GM23338 (cell line): ENCODE results near the gene PTS. TPM values are rescaled to one million over a fixed set of nuclear protein-coding genes. Genes with fewer than 3 reads are reported as not detected.

Experiments used
- ATAC-seq: fragments of 200-7000 bp; cut with Tn5 transposase; 3 replicates; pipeline ENCODE4 v1.9.1; 2020
- DNase-seq: peaks from one replicate; pipeline ENCODE4 v3.0.0-alpha.2; 2015; ENCODE audit warnings: low spot score
- H2AFZ ChIP-seq: fragments of 200-600 bp; sonication (generic); 2 replicates; pipeline ENCODE4 v1.8.0; 2016; ENCODE audit warnings: antibody characterized with exemption, mild to moderate bottlenecking, moderate library complexity
- H3F3A ChIP-seq: fragments of 200-600 bp; sonication (generic); replicated peaks from 2 replicates; pipeline ENCODE4 v1.8.0; 2017; ENCODE audit warnings: antibody characterized with exemption, mixed run types, low read depth
- H3K27ac ChIP-seq: fragments of 200-600 bp; sonication (generic); 2 replicates; pipeline ENCODE4 v1.6.1; 2016; ENCODE audit warnings: low read depth
- H3K27me3 ChIP-seq: fragments of 200-600 bp; sonication (generic); 2 replicates; pipeline ENCODE4 v1.8.0; 2016; ENCODE audit warnings: mild to moderate bottlenecking, mixed run types, moderate library complexity; ENCODE audit not compliant: insufficient read depth
- H3K36me3 ChIP-seq: fragments of 200-600 bp; sonication (generic); 2 replicates; pipeline ENCODE4 v1.8.0; 2016; ENCODE audit warnings: mild to moderate bottlenecking; ENCODE audit not compliant: insufficient read depth
- H3K4me1 ChIP-seq: fragments of 200-600 bp; sonication (generic); 2 replicates; pipeline ENCODE4 v1.8.0; 2016; ENCODE audit warnings: mild to moderate bottlenecking, moderate library complexity; ENCODE audit not compliant: insufficient read depth
- H3K4me2 ChIP-seq: fragments of 200-600 bp; sonication (generic); 2 replicates; pipeline ENCODE4 v1.7.1; 2017; ENCODE audit warnings: mixed run types
- H3K4me3 ChIP-seq: fragments of 200-600 bp; sonication (generic); 2 replicates; pipeline ENCODE4 v1.6.1; 2016; ENCODE audit warnings: mixed run types
- H3K79me2 ChIP-seq: fragments of 200-600 bp; sonication (generic); replicated peaks from 2 replicates; pipeline ENCODE4 v1.8.0; 2017; ENCODE audit warnings: mild to moderate bottlenecking; ENCODE audit not compliant: insufficient read depth
- H3K9me2 ChIP-seq: fragments of 200-600 bp; sonication (generic); 2 replicates; pipeline ENCODE4 v1.8.0; 2017; ENCODE audit not compliant: insufficient read depth
- H4K20me1 ChIP-seq: fragments of 200-600 bp; sonication (generic); replicated peaks from 2 replicates; pipeline ENCODE4 v1.8.0; 2017; ENCODE audit warnings: mild to moderate bottlenecking; ENCODE audit not compliant: insufficient read depth
- H3K27ac Mint-ChIP-seq: 2 replicates; pipeline ENCODE4 v1.8.0; 2020; ENCODE audit warnings: inconsistent platforms, mild to moderate bottlenecking, moderate library complexity, mixed read lengths
- H3K27me3 Mint-ChIP-seq: 3 replicates; pipeline ENCODE4 v1.8.0; 2022; ENCODE audit warnings: low read depth, mild to moderate bottlenecking, moderate library complexity, mixed read lengths, inconsistent platforms; ENCODE audit not compliant: insufficient read depth, poor library complexity
- H3K36me3 Mint-ChIP-seq: 3 replicates; pipeline ENCODE4 v1.8.0; 2021; ENCODE audit warnings: low read depth, mild to moderate bottlenecking, inconsistent platforms, moderate library complexity, mixed read lengths
- H3K4me1 Mint-ChIP-seq: 3 replicates; pipeline ENCODE4 v1.8.0; 2020; ENCODE audit warnings: mild to moderate bottlenecking, inconsistent platforms, mixed read lengths
- H3K4me3 Mint-ChIP-seq: 3 replicates; pipeline ENCODE4 v1.8.0; 2021; ENCODE audit warnings: moderate library complexity, mild to moderate bottlenecking, inconsistent platforms, mixed read lengths
- H3K9me3 Mint-ChIP-seq: 3 replicates; pipeline ENCODE4 v1.8.0; 2020; ENCODE audit warnings: moderate library complexity, mild to moderate bottlenecking, inconsistent platforms, mixed read lengths
- CREB1 ChIP-seq: fragments of 250-450 bp; sonication (Bioruptor Pico); IDR thresholded peaks from 2 replicates; pipeline ENCODE4 v1.5.0; 2020; ENCODE audit warnings: low read depth, mild to moderate bottlenecking, moderate library complexity
- EZH2 ChIP-seq: fragments of 200-600 bp; sonication (generic); IDR thresholded peaks from one replicate; pipeline ENCODE4 v1.8.0; 2017; ENCODE audit warnings: antibody characterized with exemption, mild to moderate bottlenecking, low read depth; ENCODE audit not compliant: unreplicated experiment
- EZH2phosphoT487 ChIP-seq: fragments of 200-600 bp; sonication (generic); IDR thresholded peaks from one replicate; pipeline ENCODE4 v1.8.1; 2018; ENCODE audit warnings: antibody characterized with exemption; ENCODE audit not compliant: unreplicated experiment
- JUNB ChIP-seq: IDR thresholded peaks from one replicate; pipeline ENCODE4 v1.6.1; 2016; ENCODE audit warnings: antibody characterized with exemption; ENCODE audit not compliant: unreplicated experiment
- NANOG ChIP-seq: IDR thresholded peaks from 2 replicates; pipeline ENCODE4 v1.6.1; 2016; ENCODE audit warnings: antibody characterized with exemption, borderline replicate concordance
- POLR2AphosphoS5 ChIP-seq: IDR thresholded peaks from 2 replicates; pipeline ENCODE4 v1.6.1; 2016; ENCODE audit warnings: antibody characterized with exemption, low read depth
- STAT1 ChIP-seq: IDR thresholded peaks from one replicate; pipeline ENCODE4 v1.6.1; 2016; ENCODE audit warnings: antibody characterized with exemption; ENCODE audit not compliant: unreplicated experiment
- ZNF114 ChIP-seq: fragments of 250-450 bp; sonication (Bioruptor Pico); IDR thresholded peaks from 2 replicates; pipeline ENCODE4 v1.5.0; 2020; ENCODE audit warnings: mild to moderate bottlenecking, moderate library complexity
- ZNF331 ChIP-seq: fragments of 250-450 bp; sonication (Bioruptor Pico); IDR thresholded peaks from 2 replicates; pipeline ENCODE4 v1.5.0; 2020; ENCODE audit warnings: low read depth, mild to moderate bottlenecking, moderate library complexity
- polyA plus RNA-seq: library from polyadenylated mRNA; unstranded; fragments of >200 nt; fragmentation: Nextera tagmentation; extraction: Ambion mirVana; gene quantifications from 2 replicates; pipeline ENCODE4 v1.2.1, GENCODE V29; 2016
- total RNA-seq: library from RNA; depleted of rRNA; stranded (reverse); fragments of >200 nt; shearing (Covaris generic); gene quantifications from 2 replicates; pipeline ENCODE4 v1.2.3, GENCODE V29; 2014
- TF ChIP-seq, protein P1 (sequence below): IDR thresholded peaks from 2 replicates; pipeline ENCODE4 v1.6.1; 2016; ENCODE audit warnings: antibody characterized with exemption
- TF ChIP-seq, protein P2 (sequence below), 2 experiments: fragments of 200-600 bp in 1 of 2; sonication (generic) in 1 of 2; conservative IDR thresholded peaks; 2 replicates each; pipeline versions ENCODE4 v1.5.1 to v1.6.1; 2016 to 2017; ENCODE audit warnings: antibody characterized with exemption in 2 of 2, low read depth in 2 of 2, mild to moderate bottlenecking in 2 of 2, moderate library complexity in 1 of 2
- TF ChIP-seq, protein P3 (sequence below): fragments of 250-450 bp; sonication (Bioruptor Pico); IDR thresholded peaks from 2 replicates; pipeline ENCODE4 v1.5.0; 2020; ENCODE audit warnings: mild to moderate bottlenecking, moderate library complexity
- TF ChIP-seq, protein P4 (sequence below): IDR thresholded peaks from one replicate; pipeline ENCODE4 v1.6.1; 2018; ENCODE audit warnings: antibody characterized with exemption; ENCODE audit not compliant: unreplicated experiment

The PTS gene
- total and polyA plus RNA-seq, 2 experiments from 2014 or later = 19.9 to 85.5 TPM

DNA sequence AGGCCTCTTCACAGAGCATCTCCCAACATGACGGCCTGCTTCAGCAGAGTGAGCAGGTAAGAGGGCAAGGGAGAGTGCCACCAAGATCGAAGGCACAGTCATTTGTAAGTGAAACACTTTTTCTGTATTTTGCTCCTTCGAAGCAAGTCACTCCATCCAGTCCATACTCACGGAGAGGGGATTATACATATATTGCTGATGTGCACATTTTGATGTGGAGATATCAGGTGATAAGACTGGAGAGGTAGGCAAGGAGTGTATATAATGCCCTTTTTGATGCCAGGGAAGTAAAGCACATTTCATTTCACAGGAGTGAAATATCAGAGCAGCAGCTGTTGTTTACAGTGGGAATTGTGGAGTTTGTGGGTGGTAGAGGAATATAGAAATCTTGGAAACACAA is 11.2 kb downstream of the PTS start:
- Histone ChIP-seq H3K27me3 (no peaks in the 10 kb centered on the region), H3K4me1 (no peaks in the 10 kb centered on the region), H3K4me2 (no peak overlapping the region), H3F3A (no peaks in the 10 kb centered on the region), H2AFZ (no peak overlapping the region), H3K36me3 (peaks cover 20% of the 10 kb centered on the region; the same call in 1 of the 2 replicates), H3K4me3 (no peak overlapping the region), H3K79me2 (no peaks in the 10 kb centered on the region; the same call in 1 of the 2 replicates), H3K27ac (no peak overlapping the region), H4K20me1 (no peaks in the 10 kb centered on the region), H3K9me2 (no peaks in the 10 kb centered on the region)
- DNase-seq = no peak
- no peaks in the 10 kb centered on the region for H3K27me3 Mint-ChIP-seq
- no peaks in the 10 kb centered on the region for H3K9me3 Mint-ChIP-seq
- no peak overlapping the region for H3K27ac Mint-ChIP-seq
- no peak for ATAC-seq
- H3K4me3 Mint-ChIP-seq = no peak overlapping the region
- no peaks in the 10 kb centered on the region for H3K4me1 Mint-ChIP-seq
- peaks cover 20% of the 10 kb centered on the region for H3K36me3 Mint-ChIP-seq
- TF ChIP-seq EZH2 (no peak), POLR2AphosphoS5 (no peak), CREB1 (CRISPR knock-in tag) (no peak), JUNB (no peak), EZH2phosphoT487 (no peak), ZNF331 (CRISPR knock-in tag) (no peak), STAT1 (no peak), ZNF114 (CRISPR knock-in tag) (no peak), NANOG (no peak)
- TF ChIP-seq, protein P1, sequence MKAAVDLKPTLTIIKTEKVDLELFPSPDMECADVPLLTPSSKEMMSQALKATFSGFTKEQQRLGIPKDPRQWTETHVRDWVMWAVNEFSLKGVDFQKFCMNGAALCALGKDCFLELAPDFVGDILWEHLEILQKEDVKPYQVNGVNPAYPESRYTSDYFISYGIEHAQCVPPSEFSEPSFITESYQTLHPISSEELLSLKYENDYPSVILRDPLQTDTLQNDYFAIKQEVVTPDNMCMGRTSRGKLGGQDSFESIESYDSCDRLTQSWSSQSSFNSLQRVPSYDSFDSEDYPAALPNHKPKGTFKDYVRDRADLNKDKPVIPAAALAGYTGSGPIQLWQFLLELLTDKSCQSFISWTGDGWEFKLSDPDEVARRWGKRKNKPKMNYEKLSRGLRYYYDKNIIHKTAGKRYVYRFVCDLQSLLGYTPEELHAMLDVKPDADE = no peak
- TF ChIP-seq, protein P2, sequence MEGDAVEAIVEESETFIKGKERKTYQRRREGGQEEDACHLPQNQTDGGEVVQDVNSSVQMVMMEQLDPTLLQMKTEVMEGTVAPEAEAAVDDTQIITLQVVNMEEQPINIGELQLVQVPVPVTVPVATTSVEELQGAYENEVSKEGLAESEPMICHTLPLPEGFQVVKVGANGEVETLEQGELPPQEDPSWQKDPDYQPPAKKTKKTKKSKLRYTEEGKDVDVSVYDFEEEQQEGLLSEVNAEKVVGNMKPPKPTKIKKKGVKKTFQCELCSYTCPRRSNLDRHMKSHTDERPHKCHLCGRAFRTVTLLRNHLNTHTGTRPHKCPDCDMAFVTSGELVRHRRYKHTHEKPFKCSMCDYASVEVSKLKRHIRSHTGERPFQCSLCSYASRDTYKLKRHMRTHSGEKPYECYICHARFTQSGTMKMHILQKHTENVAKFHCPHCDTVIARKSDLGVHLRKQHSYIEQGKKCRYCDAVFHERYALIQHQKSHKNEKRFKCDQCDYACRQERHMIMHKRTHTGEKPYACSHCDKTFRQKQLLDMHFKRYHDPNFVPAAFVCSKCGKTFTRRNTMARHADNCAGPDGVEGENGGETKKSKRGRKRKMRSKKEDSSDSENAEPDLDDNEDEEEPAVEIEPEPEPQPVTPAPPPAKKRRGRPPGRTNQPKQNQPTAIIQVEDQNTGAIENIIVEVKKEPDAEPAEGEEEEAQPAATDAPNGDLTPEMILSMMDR (conservative IDR thresholded peaks at IDR 0.05; ENCODE audit: low read depth in 2 of 2) = no peak
- TF ChIP-seq, protein P3, sequence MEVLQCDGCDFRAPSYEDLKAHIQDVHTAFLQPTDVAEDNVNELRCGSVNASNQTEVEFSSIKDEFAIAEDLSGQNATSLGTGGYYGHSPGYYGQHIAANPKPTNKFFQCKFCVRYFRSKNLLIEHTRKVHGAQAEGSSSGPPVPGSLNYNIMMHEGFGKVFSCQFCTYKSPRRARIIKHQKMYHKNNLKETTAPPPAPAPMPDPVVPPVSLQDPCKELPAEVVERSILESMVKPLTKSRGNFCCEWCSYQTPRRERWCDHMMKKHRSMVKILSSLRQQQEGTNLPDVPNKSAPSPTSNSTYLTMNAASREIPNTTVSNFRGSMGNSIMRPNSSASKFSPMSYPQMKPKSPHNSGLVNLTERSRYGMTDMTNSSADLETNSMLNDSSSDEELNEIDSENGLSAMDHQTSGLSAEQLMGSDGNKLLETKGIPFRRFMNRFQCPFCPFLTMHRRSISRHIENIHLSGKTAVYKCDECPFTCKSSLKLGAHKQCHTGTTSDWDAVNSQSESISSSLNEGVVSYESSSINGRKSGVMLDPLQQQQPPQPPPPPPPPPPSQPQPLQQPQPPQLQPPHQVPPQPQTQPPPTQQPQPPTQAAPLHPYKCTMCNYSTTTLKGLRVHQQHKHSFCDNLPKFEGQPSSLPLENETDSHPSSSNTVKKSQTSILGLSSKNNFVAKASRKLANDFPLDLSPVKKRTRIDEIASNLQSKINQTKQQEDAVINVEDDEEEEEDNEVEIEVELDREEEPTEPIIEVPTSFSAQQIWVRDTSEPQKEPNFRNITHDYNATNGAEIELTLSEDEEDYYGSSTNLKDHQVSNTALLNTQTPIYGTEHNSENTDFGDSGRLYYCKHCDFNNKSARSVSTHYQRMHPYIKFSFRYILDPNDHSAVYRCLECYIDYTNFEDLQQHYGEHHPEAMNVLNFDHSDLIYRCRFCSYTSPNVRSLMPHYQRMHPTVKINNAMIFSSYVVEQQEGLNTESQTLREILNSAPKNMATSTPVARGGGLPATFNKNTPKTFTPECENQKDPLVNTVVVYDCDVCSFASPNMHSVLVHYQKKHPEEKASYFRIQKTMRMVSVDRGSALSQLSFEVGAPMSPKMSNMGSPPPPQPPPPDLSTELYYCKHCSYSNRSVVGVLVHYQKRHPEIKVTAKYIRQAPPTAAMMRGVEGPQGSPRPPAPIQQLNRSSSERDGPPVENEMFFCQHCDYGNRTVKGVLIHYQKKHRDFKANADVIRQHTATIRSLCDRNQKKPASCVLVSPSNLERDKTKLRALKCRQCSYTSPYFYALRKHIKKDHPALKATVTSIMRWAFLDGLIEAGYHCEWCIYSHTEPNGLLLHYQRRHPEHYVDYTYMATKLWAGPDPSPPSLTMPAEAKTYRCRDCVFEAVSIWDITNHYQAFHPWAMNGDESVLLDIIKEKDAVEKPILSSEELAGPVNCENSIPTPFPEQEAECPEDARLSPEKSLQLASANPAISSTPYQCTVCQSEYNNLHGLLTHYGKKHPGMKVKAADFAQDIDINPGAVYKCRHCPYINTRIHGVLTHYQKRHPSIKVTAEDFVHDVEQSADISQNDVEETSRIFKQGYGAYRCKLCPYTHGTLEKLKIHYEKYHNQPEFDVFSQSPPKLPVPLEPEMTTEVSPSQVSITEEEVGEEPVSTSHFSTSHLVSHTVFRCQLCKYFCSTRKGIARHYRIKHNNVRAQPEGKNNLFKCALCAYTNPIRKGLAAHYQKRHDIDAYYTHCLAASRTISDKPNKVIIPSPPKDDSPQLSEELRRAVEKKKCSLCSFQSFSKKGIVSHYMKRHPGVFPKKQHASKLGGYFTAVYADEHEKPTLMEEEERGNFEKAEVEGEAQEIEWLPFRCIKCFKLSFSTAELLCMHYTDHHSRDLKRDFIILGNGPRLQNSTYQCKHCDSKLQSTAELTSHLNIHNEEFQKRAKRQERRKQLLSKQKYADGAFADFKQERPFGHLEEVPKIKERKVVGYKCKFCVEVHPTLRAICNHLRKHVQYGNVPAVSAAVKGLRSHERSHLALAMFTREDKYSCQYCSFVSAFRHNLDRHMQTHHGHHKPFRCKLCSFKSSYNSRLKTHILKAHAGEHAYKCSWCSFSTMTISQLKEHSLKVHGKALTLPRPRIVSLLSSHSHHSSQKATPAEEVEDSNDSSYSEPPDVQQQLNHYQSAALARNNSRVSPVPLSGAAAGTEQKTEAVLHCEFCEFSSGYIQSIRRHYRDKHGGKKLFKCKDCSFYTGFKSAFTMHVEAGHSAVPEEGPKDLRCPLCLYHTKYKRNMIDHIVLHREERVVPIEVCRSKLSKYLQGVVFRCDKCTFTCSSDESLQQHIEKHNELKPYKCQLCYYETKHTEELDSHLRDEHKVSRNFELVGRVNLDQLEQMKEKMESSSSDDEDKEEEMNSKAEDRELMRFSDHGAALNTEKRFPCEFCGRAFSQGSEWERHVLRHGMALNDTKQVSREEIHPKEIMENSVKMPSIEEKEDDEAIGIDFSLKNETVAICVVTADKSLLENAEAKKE (CRISPR knock-in tag) = no peak
- TF ChIP-seq, protein P4, sequence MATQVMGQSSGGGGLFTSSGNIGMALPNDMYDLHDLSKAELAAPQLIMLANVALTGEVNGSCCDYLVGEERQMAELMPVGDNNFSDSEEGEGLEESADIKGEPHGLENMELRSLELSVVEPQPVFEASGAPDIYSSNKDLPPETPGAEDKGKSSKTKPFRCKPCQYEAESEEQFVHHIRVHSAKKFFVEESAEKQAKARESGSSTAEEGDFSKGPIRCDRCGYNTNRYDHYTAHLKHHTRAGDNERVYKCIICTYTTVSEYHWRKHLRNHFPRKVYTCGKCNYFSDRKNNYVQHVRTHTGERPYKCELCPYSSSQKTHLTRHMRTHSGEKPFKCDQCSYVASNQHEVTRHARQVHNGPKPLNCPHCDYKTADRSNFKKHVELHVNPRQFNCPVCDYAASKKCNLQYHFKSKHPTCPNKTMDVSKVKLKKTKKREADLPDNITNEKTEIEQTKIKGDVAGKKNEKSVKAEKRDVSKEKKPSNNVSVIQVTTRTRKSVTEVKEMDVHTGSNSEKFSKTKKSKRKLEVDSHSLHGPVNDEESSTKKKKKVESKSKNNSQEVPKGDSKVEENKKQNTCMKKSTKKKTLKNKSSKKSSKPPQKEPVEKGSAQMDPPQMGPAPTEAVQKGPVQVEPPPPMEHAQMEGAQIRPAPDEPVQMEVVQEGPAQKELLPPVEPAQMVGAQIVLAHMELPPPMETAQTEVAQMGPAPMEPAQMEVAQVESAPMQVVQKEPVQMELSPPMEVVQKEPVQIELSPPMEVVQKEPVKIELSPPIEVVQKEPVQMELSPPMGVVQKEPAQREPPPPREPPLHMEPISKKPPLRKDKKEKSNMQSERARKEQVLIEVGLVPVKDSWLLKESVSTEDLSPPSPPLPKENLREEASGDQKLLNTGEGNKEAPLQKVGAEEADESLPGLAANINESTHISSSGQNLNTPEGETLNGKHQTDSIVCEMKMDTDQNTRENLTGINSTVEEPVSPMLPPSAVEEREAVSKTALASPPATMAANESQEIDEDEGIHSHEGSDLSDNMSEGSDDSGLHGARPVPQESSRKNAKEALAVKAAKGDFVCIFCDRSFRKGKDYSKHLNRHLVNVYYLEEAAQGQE = no peak
